GM19463 (cell line): ENCODE measurements around the gene TENM3.

Source experiments
- ATAC-seq: cut with Tn5 transposase; IDR thresholded peaks from one replicate; pipeline ENCODE4 v1.9.1; 2021; ENCODE audit warnings: mild to moderate bottlenecking, moderate library complexity; ENCODE audit not compliant: unreplicated experiment

The TENM3 gene

GRCh38 chr4:182251116-182251515 lies 7.9 kb downstream of the TENM3 start:
- ATAC-seq, result no peak

- ATAC-seq, result no peak
Measured at GRCh38 chr4:182252220-182252619, 9.0 kb downstream of the TENM3 start.

GRCh38 chr4:182254026-182254780 lies 11.0 kb downstream of the TENM3 start:
- no peak for ATAC-seq

GRCh38 chr4:182255441-182256190 lies 12.4 kb downstream of the TENM3 start:
- ATAC-seq, result no peak

- no peak for ATAC-seq
Measured at GRCh38 chr4:182257016-182257415, 13.8 kb downstream of the TENM3 start.

GRCh38 chr4:182257503-182257902 lies 14.3 kb downstream of the TENM3 start:
- no peak for ATAC-seq

- no peak for ATAC-seq
Measured at GRCh38 chr4:182258441-182259000, 15.3 kb downstream of the TENM3 start.

GRCh38 chr4:182261651-182262223 lies 18.5 kb downstream of the TENM3 start:
- ATAC-seq, result no peak

GRCh38 chr4:182263562-182263961 lies 20.4 kb downstream of the TENM3 start:
- no peak for ATAC-seq

GRCh38 chr4:182264139-182264752 lies 21.0 kb downstream of the TENM3 start:
- no peak for ATAC-seq

- no peak for ATAC-seq
Measured at GRCh38 chr4:182265881-182266280, 22.7 kb downstream of the TENM3 start.

- no peak for ATAC-seq
Measured at GRCh38 chr4:182267048-182267447, 23.8 kb downstream of the TENM3 start.

GRCh38 chr4:182268966-182269365 lies 25.8 kb downstream of the TENM3 start:
- no peak for ATAC-seq

- ATAC-seq, result no peak
Measured at GRCh38 chr4:182271731-182272130, 28.5 kb downstream of the TENM3 start.

- no peak for ATAC-seq
Measured at GRCh38 chr4:182272151-182272550, 28.9 kb downstream of the TENM3 start.

- ATAC-seq, result no peak
Measured at GRCh38 chr4:182273191-182273935, 30.2 kb downstream of the TENM3 start.

- no peak for ATAC-seq
Measured at GRCh38 chr4:182276210-182277109, 33.3 kb downstream of the TENM3 start.

GRCh38 chr4:182277377-182277776 lies 34.2 kb downstream of the TENM3 start:
- no peak for ATAC-seq

- no peak for ATAC-seq
Measured at GRCh38 chr4:182278729-182279128, 35.5 kb downstream of the TENM3 start.
